NCI-H1436 treated with DMSO at 0.1 percent for 48 hours (cell line): Measurements from ENCODE around the gene NKTR.

Experiments used
- DNase-seq: peaks from one replicate; lab custom pipeline; 2025; lab: John Stamatoyannopoulos, UW

Gene NKTR

GRCh38 chr3:42651248-42652091 is 51.0 kb downstream of the NKTR start:
- DNase-seq, result no peak

GRCh38 chr3:42652251-42652610 is 51.7 kb downstream of the NKTR start:
- no peak for DNase-seq

- DNase-seq, result no peak
Observed at GRCh38 chr3:42652611-42653302, 52.3 kb downstream of the NKTR start.

GRCh38 chr3:42653303-42653559 is 52.7 kb downstream of the NKTR start:
- DNase-seq, result no peak

- DNase-seq, result no peak
Observed at GRCh38 chr3:42653560-42654330, 53.3 kb downstream of the NKTR start, which contains the start of gene ZBTB47. ZBTB47 (plus strand) TSS chr3:42653697; CDS start chr3:42658356, 4,659 bp downstream.

- DNase-seq, result no peak
Observed at GRCh38 chr3:42654331-42655201, 54.1 kb downstream of the NKTR start.

GRCh38 chr3:42655331-42655888 is 54.9 kb downstream of the NKTR start:
- DNase-seq, result no peak

- no peak for DNase-seq
Observed at GRCh38 chr3:42655980-42656679, 55.6 kb downstream of the NKTR start.

- DNase-seq, result no peak
Observed at GRCh38 chr3:42656680-42657610, 56.5 kb downstream of the NKTR start.

GRCh38 chr3:42657675-42658074 is 57.2 kb downstream of the NKTR start:
- no peak for DNase-seq

GRCh38 chr3:42658091-42658770 is 57.7 kb downstream of the NKTR start:
- no peak for DNase-seq

- no peak for DNase-seq
Observed at GRCh38 chr3:42658771-42659390, 58.4 kb downstream of the NKTR start.

GRCh38 chr3:42659451-42660130 is 59.1 kb downstream of the NKTR start:
- DNase-seq, result no peak

- no peak for DNase-seq
Observed at GRCh38 chr3:42660131-42660715, 59.7 kb downstream of the NKTR start.

GRCh38 chr3:42660898-42661297 is 60.4 kb downstream of the NKTR start:
- no peak for DNase-seq

- no peak for DNase-seq
Observed at GRCh38 chr3:42661593-42662022, 61.1 kb downstream of the NKTR start.

- DNase-seq, result no peak
Observed at GRCh38 chr3:42662037-42662812, 61.7 kb downstream of the NKTR start.
